Activated CD4-positive, CD25-positive, alpha-beta regulatory T cell treated with anti-CD3 and anti-CD28 coated beads, Interleukin-2, amount 50 U/mL, for 72 hours (primary cell): ENCODE measurements around the gene SOWAHA.
"Not testable (repeated sequence)": the region's sequence is repeated elsewhere in the genome, so short reads cannot be mapped to it uniquely, and the experiment has no call there.

Experiments used
- DNase-seq: peaks from one replicate; pipeline ENCODE4 v3.0.0; 2021

SOWAHA gene

GRCh38 chr5:132828846-132829494 is 15.9 kb downstream of the SOWAHA start:
- no peak for DNase-seq

GRCh38 chr5:132829742-132830435 is 16.8 kb downstream of the SOWAHA start:
- DNase-seq: peak; percentile 70

- DNase-seq: peak; percentile 49
These were observed 17.5 kb downstream of the SOWAHA start, which contains the start of gene SHROOM1 for GRCh38 chr5:132830436-132831094. SHROOM1 (minus strand) TSS chr5:132830647; CDS start chr5:132826140, 4,507 bp downstream.

- no peak for DNase-seq
These were observed 18.2 kb downstream of the SOWAHA start for GRCh38 chr5:132831095-132831860.

GRCh38 chr5:132832612-132833011 is 19.5 kb downstream of the SOWAHA start:
- no peak for DNase-seq

- DNase-seq: no peak
These were observed 21.0 kb downstream of the SOWAHA start for GRCh38 chr5:132834057-132834456.

GRCh38 chr5:132836852-132837251 is 23.8 kb downstream of the SOWAHA start:
- no peak for DNase-seq

GRCh38 chr5:132837868-132838267 is 24.8 kb downstream of the SOWAHA start:
- DNase-seq: no peak

GRCh38 chr5:132838516-132839282 is 25.6 kb downstream of the SOWAHA start:
- no peak for DNase-seq

GRCh38 chr5:132839426-132840301 is 26.6 kb downstream of the SOWAHA start:
- DNase-seq: no peak

GRCh38 chr5:132840313-132840712 is 27.2 kb downstream of the SOWAHA start:
- no peak for DNase-seq

GRCh38 chr5:132840896-132841295 is 27.8 kb downstream of the SOWAHA start:
- no peak for DNase-seq

- no peak for DNase-seq
These were observed 28.2 kb downstream of the SOWAHA start for GRCh38 chr5:132841305-132841704.

GRCh38 chr5:132848270-132848669 is 35.2 kb downstream of the SOWAHA start:
- no peak for DNase-seq

GRCh38 chr5:132849347-132849746 is 36.2 kb downstream of the SOWAHA start:
- no peak for DNase-seq

- DNase-seq: no peak
These were observed 37.0 kb downstream of the SOWAHA start for GRCh38 chr5:132850066-132850465.

GRCh38 chr5:132853323-132853722 is 40.2 kb downstream of the SOWAHA start:
- DNase-seq: no peak

- no peak for DNase-seq
These were observed 40.7 kb downstream of the SOWAHA start for GRCh38 chr5:132853790-132854189.

- DNase-seq: no peak
These were observed 41.2 kb downstream of the SOWAHA start for GRCh38 chr5:132854301-132854700.

- not testable (repeated sequence) for DNase-seq
These were observed 41.9 kb downstream of the SOWAHA start for GRCh38 chr5:132854992-132855391.

GRCh38 chr5:132856011-132856410 is 42.9 kb downstream of the SOWAHA start:
- DNase-seq: no peak
